ENCODE data around the gene NPIPB4. TPM values are rescaled to one million over a fixed set of nuclear protein-coding genes. Genes with fewer than 3 reads are reported as not detected.
"Not testable (repeated sequence)": the region's sequence is repeated elsewhere in the genome, so short reads cannot be mapped to it uniquely, and the experiment has no call there.

The NPIPB4 gene
- total RNA-seq, 2 experiments from 2014 or later: 150 to 168 TPM

DNA sequence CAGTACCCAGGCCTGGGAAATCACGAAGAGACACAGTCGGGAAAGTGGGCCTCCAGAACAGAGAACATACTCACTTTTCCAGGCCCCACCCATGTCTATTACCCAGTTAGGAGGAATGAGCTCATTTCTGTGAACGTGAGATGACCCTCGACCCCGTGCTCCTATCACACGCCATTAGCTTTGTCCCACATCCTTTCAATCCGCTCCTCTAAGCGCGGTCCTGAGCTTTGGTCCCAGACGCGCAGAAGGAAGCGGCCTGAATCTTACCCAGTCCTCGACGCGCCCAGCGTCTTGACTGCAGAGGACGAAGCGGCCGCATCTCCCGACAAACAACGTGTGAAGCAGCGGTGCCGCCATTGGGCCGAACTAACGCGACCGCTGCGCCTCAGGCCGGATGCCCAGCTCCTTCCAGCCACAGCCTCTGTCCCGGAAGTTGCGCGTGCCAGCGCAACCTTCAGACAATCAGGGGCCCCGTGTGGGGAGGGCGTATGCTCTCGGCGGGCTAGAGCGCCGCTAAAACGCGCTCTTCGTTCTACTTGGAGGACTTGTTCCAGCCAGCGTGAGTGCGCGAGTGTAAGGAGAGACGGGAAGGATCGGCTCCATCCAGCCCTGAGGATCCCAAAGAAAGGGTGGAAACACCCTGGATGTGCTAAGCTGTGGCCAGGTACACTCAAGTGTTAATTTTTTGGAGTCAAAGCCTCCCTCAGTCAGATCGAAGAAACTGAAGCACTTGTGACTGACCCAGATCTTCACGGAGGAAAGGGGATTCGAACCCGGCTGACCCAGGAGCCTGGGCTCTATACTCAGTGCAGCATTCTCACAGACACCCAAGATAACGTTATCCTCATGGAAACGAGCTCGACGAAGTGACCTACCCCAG, 37.3 kb downstream of the NPIPB4 start:
- POLR2A ChIA-PET: interaction anchor here (0.9 to 2.2 kb wide), 3 partner anchors 133 to 368 kb away, joined by 3 to 17 read pairs (median 4); partner anchors contain the start of gene UQCRC2
- H3K27ac Mint-ChIP-seq: peak overlapping the region; percentile 95
- peaks cover 13% of the 10 kb centered on the region for H3K36me3 Mint-ChIP-seq (ENCODE audit: low read depth)

DNA sequence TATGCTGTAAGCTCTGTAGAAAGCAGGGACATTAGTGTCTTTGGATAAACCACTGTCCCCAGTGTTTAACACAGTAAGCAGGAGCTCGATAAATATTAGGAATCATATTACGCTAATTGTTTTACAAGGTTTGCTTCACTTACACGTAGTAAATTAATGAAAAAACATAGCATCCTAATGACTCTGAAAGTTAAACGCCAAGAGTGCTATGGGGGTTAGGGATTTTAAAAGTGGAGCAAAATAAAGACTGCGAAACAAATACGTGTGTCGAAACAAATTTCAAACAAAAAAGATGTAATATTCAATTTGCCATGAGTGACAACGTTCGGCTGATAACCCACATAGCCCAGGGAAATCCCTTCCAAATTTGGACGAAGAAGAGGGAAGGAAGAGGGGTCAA, 37.9 kb downstream of the NPIPB4 start:
- Mint-ChIP-seq H3K36me3 (ENCODE audit: low read depth) (peaks cover 13% of the 10 kb centered on the region), H3K4me1 (ENCODE audit: low read depth) (peaks cover 18% of the 10 kb centered on the region), H3K4me3 (peak overlapping the region; percentile 84), H3K27ac (peak overlapping the region; percentile 95)
- not testable (repeated sequence) for H3K9me3 Mint-ChIP-seq (ENCODE audit: insufficient read depth); ATAC-seq; H3K27me3 Mint-ChIP-seq (ENCODE audit: low read depth); DNase-seq
- ChIA-PET POLR2A (interaction anchor here (0.9 to 2.2 kb wide), 3 partner anchors 133 to 369 kb away, joined by 3 to 17 read pairs (median 4); partner anchors contain the start of gene UQCRC2), CTCF (interaction anchor here (1.3 to 2.0 kb wide), 3 partner anchors 131 to 369 kb away, joined by 7 to 13 read pairs (median 7); partner anchors contain the start of gene UQCRC2)

More for the DNA sequence above, 37.3 kb downstream of the NPIPB4 start:
- peak overlapping the region; percentile 84 for H3K4me3 Mint-ChIP-seq
- ATAC-seq: peak; percentile 97
- H3K27me3 Mint-ChIP-seq (ENCODE audit: low read depth); H3K9me3 Mint-ChIP-seq (ENCODE audit: insufficient read depth): not testable (repeated sequence)
- peak; percentile 76 for DNase-seq
- CTCF ChIA-PET: interaction anchor here (0.7 to 2.0 kb wide), 4 partner anchors 131 to 368 kb away, joined by 3 to 13 read pairs (median 7); partner anchors contain the start of gene UQCRC2
- peaks cover 18% of the 10 kb centered on the region for H3K4me1 Mint-ChIP-seq (ENCODE audit: low read depth)

DNA sequence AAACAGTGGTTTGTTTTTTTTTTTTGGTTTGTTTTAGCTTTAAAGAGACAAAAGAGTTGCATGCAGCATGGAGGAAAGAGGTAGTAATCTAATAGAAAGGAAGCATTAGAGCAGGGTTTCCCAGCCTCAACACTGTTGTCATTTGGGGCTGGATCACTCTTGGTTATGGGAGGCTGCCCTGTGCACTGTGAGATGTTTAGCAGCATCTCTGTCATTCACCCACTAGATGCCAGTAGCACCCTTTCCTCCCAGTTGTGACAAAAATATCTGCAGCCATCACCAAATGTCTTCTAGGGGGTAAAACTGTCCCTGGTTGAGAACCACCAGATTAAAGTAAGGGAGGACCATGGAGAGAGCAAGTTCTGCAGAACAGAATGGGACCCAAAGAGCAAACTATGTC, 40.5 kb downstream of the NPIPB4 start:
- H3K27ac Mint-ChIP-seq; DNase-seq; H3K4me3 Mint-ChIP-seq; CTCF ChIA-PET; H3K9me3 Mint-ChIP-seq (ENCODE audit: insufficient read depth); POLR2A ChIA-PET; H3K27me3 Mint-ChIP-seq (ENCODE audit: low read depth): not testable (repeated sequence)
- ATAC-seq: peak; percentile 32
- H3K36me3 Mint-ChIP-seq (ENCODE audit: low read depth): peaks cover 17% of the 10 kb centered on the region
- H3K4me1 Mint-ChIP-seq (ENCODE audit: low read depth): peaks cover 18% of the 10 kb centered on the region

DNA sequence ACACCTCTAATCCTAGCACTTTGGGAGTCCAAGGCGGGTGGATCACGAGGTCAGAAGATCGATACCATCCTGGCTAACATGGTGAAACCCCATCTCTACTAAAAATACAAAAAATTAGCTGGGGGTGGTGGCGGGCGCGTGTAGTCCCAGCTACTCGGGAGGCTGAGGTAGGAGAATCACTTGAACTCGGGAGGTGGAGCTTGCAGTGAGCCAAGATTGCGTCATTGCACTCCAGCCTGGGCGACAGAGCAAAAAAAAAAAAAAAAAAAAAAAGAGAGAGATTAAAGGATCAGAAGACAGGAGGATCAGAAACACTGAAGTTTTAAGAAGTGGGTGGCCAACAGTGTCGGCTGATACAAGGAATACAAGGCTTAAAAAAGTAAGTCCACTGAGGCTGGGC, 41.9 kb downstream of the NPIPB4 start:
- H3K27ac Mint-ChIP-seq; H3K9me3 Mint-ChIP-seq (ENCODE audit: insufficient read depth); ATAC-seq; H3K27me3 Mint-ChIP-seq (ENCODE audit: low read depth); H3K4me3 Mint-ChIP-seq; DNase-seq; CTCF ChIA-PET; POLR2A ChIA-PET: not testable (repeated sequence)
- Mint-ChIP-seq H3K36me3 (ENCODE audit: low read depth) (peaks cover 22% of the 10 kb centered on the region), H3K4me1 (ENCODE audit: low read depth) (peaks cover 15% of the 10 kb centered on the region)

DNA sequence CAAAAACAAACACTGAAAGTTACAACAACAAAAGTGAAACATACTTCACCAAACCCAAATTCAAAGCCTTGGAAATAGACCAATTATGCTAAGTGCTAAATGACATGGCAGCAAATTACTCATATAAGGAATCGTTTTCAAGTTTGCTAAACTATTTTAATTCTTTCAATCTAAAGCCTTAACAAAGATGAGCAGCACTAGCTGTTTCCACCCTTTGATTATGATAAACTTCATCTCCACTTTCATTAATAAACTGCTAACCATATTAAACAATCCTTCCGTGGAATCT, 55.2 kb downstream of the NPIPB4 start:
- H3K9me3 Mint-ChIP-seq (ENCODE audit: insufficient read depth); POLR2A ChIA-PET; H3K4me3 Mint-ChIP-seq; ATAC-seq; H3K27ac Mint-ChIP-seq; H3K27me3 Mint-ChIP-seq (ENCODE audit: low read depth); DNase-seq; H3K36me3 Mint-ChIP-seq (ENCODE audit: low read depth); H3K4me1 Mint-ChIP-seq (ENCODE audit: low read depth): not testable (repeated sequence)
- CTCF ChIA-PET: interaction anchor here (0.6 kb wide), 1 partner anchor 1166 kb away, joined by 3 read pairs; no protein-coding TSS in a partner anchor

DNA sequence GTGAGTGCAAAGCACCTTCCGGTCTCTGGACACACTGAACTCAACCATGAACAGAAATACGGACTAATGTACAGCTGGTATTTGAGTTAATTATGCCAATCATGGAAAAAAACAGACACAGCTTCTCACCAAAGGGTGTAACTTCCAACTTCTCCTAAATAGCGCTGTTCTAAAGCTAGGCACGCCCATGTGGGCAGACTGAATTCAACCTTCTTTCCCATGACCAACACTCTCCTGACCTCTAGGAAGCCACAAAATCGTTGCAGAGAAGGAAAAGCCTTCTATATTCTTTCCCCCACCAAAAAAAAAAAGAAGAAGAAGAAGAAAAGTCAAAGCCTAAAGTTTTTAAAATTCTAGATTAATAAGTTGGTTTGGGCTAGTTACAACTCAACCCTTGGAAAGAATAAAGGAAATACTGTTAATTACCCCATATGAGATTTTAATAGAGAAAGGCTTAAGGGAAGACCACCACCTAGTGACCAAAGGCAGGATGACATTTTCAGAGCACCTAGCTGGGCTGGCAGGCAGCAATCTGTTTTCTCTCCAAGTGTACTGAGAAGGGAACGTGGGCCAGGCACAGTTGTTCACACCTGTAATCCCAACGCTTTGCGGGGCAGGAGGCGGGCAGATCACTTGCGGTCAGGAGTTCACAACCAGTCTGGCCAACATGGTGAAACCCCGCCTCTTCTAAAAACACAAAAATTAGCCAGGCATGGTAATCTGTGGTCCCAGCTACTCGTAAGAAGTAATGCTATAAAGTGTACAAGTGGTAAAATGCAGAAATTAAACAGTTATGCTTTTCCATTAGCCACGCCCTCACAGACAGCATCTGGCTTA, 55.8 kb downstream of the NPIPB4 start:
- H3K4me1 Mint-ChIP-seq (ENCODE audit: low read depth); H3K9me3 Mint-ChIP-seq (ENCODE audit: insufficient read depth); H3K27me3 Mint-ChIP-seq (ENCODE audit: low read depth); POLR2A ChIA-PET; H3K27ac Mint-ChIP-seq; H3K4me3 Mint-ChIP-seq; H3K36me3 Mint-ChIP-seq (ENCODE audit: low read depth): not testable (repeated sequence)
- ATAC-seq (peak; percentile 53), DNase-seq (peak; percentile 46)
- CTCF ChIA-PET: interaction anchor here (0.6 kb wide), 1 partner anchor 1165 kb away, joined by 3 read pairs; no protein-coding TSS in a partner anchor

DNA sequence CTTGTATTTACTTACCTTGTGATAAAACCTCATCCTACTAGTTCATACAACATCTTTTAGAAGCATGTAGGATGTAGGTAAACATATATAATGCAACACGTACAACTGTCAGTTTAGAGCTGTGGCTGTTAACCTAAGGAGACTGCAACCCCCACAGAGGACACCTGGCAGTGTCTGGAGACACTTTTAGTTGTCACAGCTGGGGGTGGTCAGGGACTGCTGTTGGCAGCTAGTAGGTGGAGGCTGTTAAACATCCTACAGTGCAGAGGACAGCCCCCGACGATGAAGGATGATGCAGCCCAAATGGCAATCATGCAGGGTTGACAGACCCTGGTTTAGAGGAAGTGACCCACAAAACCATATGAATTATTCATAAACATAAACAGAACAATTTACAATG, 59.0 kb downstream of the NPIPB4 start:
- POLR2A ChIA-PET; CTCF ChIA-PET; ATAC-seq; H3K4me1 Mint-ChIP-seq (ENCODE audit: low read depth); H3K27me3 Mint-ChIP-seq (ENCODE audit: low read depth); DNase-seq; H3K27ac Mint-ChIP-seq; H3K4me3 Mint-ChIP-seq; H3K9me3 Mint-ChIP-seq (ENCODE audit: insufficient read depth); H3K36me3 Mint-ChIP-seq (ENCODE audit: low read depth): not testable (repeated sequence)

DNA sequence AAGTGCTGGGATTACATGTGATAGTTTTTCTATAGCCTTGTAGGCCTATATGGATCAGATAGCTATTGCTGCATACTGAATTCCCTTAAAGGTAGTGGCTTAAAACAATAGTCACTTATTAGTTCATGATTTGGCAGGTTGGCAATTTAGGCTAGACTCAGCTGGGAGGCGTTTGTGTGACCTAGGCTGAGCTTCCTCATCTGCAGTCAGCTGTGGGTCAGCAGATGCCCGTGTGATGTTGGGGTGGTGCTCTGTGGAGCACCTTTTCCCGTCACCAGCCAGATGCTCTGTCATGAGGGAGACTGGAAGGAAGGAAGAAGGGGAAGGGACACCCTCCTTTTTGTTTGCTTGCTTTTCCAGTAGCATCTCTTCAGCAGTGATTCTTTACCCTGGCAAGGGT, 64.2 kb downstream of the NPIPB4 start:
- H3K9me3 Mint-ChIP-seq (ENCODE audit: insufficient read depth); CTCF ChIA-PET; H3K27ac Mint-ChIP-seq; H3K4me1 Mint-ChIP-seq (ENCODE audit: low read depth); ATAC-seq; H3K4me3 Mint-ChIP-seq; H3K36me3 Mint-ChIP-seq (ENCODE audit: low read depth); H3K27me3 Mint-ChIP-seq (ENCODE audit: low read depth); POLR2A ChIA-PET; DNase-seq: not testable (repeated sequence)

DNA sequence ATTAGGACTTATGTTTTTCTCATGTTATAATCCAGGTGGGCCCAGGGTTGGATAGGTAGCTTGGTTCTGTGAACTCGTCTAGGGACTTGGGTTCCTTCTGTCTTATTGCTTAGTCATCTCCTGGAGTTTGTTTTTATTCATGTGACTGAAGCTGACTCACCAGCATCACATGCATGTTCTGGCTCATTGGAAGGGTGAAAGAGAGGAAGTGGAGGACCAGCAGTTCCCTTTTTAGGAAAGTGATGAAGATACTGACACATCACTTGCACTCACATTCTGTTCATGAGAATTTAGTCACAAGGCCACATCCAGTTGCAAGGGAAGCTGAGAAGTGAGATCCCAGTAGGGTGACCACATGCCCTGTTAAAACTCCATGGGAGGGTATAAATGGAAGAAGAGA, 67.0 kb downstream of the NPIPB4 start:
- H3K36me3 Mint-ChIP-seq (ENCODE audit: low read depth); DNase-seq; ATAC-seq; CTCF ChIA-PET; H3K4me3 Mint-ChIP-seq; H3K27me3 Mint-ChIP-seq (ENCODE audit: low read depth); H3K27ac Mint-ChIP-seq; H3K9me3 Mint-ChIP-seq (ENCODE audit: insufficient read depth); POLR2A ChIA-PET; H3K4me1 Mint-ChIP-seq (ENCODE audit: low read depth): not testable (repeated sequence)

Other genes with a start within 250 kb of the NPIPB4 start
- under 1 TPM; 0.24 to 0.34 TPM for gene IGSF6, start 205.1 kb downstream of the NPIPB4 start, total RNA-seq
- gene OTOA, start 193.8 kb downstream of the NPIPB4 start, total RNA-seq: not detected
- gene UQCRC2, start 95.6 kb upstream of the NPIPB4 start, total RNA-seq: 100 to 1,000 TPM; 231 to 238 TPM
- not detected for gene PDZD9, start 143.4 kb upstream of the NPIPB4 start, total RNA-seq
- 10 to 100 TPM; 11.4 to 11.9 TPM for gene MOSMO, start 150.4 kb upstream of the NPIPB4 start, total RNA-seq
- gene VWA3A, start 234.8 kb upstream of the NPIPB4 start, total RNA-seq: under 1 TPM in 1 of 2 experiments, not detected in 1; 0.18 TPM

Data from activated CD8-positive, alpha-beta T cell treated with anti-CD3 and anti-CD28 coated beads, Interleukin-2, amount 10 ng/mL, durations not matched to agents 7 days and 5 days (primary cell).